ENCODE data around the gene CNTN1. TPM values are rescaled to one million over a fixed set of nuclear protein-coding genes. Genes with fewer than 3 reads are reported as not detected.

Gene CNTN1
- total and polyA plus RNA-seq, 2 of the 13 experiments (the other 11 are each of a cell fraction or from before 2014, with no cell fraction given) = 0.01 to 0.07 TPM

- Histone ChIP-seq H4K20me1 (ENCODE audit: insufficient read depth, low read length) (no peaks in the 10 kb centered on the region), H3K4me2 (ENCODE audit: low read depth, low read length) (no peak overlapping the region), H3K4me1 (ENCODE audit: insufficient read depth, low read length) (no peaks in the 10 kb centered on the region), H3K79me2 (ENCODE audit: insufficient read depth, low read length) (no peaks in the 10 kb centered on the region), H3K36me3 (replicated peaks in 1 of 2; ENCODE audit: control insufficient read depth in 1 of 2, insufficient read depth in 2 of 2, low read length in 2 of 2) (no peaks in the 10 kb centered on the region), H3K27me3 (ENCODE audit: control insufficient read depth in 1 of 2, insufficient read depth in 2 of 2, low read length in 2 of 2) (no peaks in the 10 kb centered on the region), H3K27ac (ENCODE audit: extremely low read length, insufficient read depth, low read length) (no peak overlapping the region), H2AFZ (ENCODE audit: low read length) (no peak overlapping the region), H3K4me3 (replicated peaks in 1 of 3; ENCODE audit: insufficient read depth in 1 of 3, low read depth in 2 of 3, low read length in 3 of 3) (no peak overlapping the region), H3K9ac (ENCODE audit: insufficient read depth, low read depth, low read length) (no peak overlapping the region), H3K9me3 (ENCODE audit: low read length) (no peaks in the 10 kb centered on the region)
- FAIRE-seq = no peak
- no peak for ATAC-seq
- TF ChIP-seq ARNTL (CRISPR knock-in tag; IDR thresholded peaks at IDR 0.05) = no peak
- no peak for TF ChIP-seq KDM2A (CRISPR knock-in tag; IDR thresholded peaks at IDR 0.05; ENCODE audit: borderline replicate concordance, low read depth)
- TF ChIP-seq KAT7 (CRISPR knock-in tag; IDR thresholded peaks at IDR 0.05; ENCODE audit: borderline replicate concordance) = no peak
- TF ChIP-seq EP300 (IDR thresholded peaks at IDR 0.05; ENCODE audit: low read depth in 2 of 2, low read length in 2 of 2) = no peak
- no peak for TF ChIP-seq EP300 (CRISPR knock-in tag; IDR thresholded peaks at IDR 0.05; ENCODE audit: borderline replicate concordance)
- no peak for TF ChIP-seq ZNF260 (CRISPR knock-in tag; IDR thresholded peaks at IDR 0.05; ENCODE audit: borderline replicate concordance, low read depth)
- no peak for TF ChIP-seq ZNF414 (CRISPR knock-in tag; IDR thresholded peaks at IDR 0.05)
- TF ChIP-seq BCL6 (CRISPR knock-in tag; IDR thresholded peaks at IDR 0.05) = no peak
- no peak for TF ChIP-seq SRSF4 (IDR thresholded peaks at IDR 0.05; ENCODE audit: low read depth, low read length, poor library complexity, severe bottlenecking)
- TF ChIP-seq ZMYM4 (CRISPR knock-in tag; IDR thresholded peaks at IDR 0.05) = no peak
- no peak for TF ChIP-seq DBP (CRISPR knock-in tag; IDR thresholded peaks at IDR 0.05; ENCODE audit: not compliant biosample characterization)
- TF ChIP-seq NCOA5 (CRISPR knock-in tag; IDR thresholded peaks at IDR 0.05) = no peak
- CTCF ChIA-PET (ENCODE audit: low intra/inter-chr PET ratio, low total read pairs) = no interaction called here
- intact Hi-C loops (cut with micrococcal nuclease; ENCODE audit: unreplicated experiment) = no loop called here
- DNase-seq (ENCODE audit: low spot score) = no peak
- in situ Hi-C loops (cut with HindIII; ENCODE audit: extremely low pct_ligation_motif_present, low pct_unique_long_range_greater_than_20kb) = no loop called here
- WGBS (ENCODE audit: low lambda C conversion rate) = 30% methylated on average over 2 of the region's 2 CpGs
- BruUV-seq (replicated peaks) = no TSS peak
- POLR2A ChIA-PET = no interaction called here
These were observed 108.8 kb downstream of the CNTN1 start for GRCh38 chr12:40801082-40801481.

Data from HepG2 (cell line).